Anterior cingulate cortex (tissue), 58 donors: ENCODE data around the gene SKA1.

Source experiments
- DNase-seq, 58 donors: peaks; one replicate each; lab custom pipeline; 2025; lab: John Stamatoyannopoulos, UW

Gene SKA1, protein sequence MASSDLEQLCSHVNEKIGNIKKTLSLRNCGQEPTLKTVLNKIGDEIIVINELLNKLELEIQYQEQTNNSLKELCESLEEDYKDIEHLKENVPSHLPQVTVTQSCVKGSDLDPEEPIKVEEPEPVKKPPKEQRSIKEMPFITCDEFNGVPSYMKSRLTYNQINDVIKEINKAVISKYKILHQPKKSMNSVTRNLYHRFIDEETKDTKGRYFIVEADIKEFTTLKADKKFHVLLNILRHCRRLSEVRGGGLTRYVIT

GRCh38 chr18:50374753-50375391 is at the start of gene SKA1:
Gene SKA1 (plus strand): TSS chr18:50375046. CDS start chr18:50375831, 785 bp downstream.
- DNase-seq = peak; percentile 46 to 95 (median 89)

DNA sequence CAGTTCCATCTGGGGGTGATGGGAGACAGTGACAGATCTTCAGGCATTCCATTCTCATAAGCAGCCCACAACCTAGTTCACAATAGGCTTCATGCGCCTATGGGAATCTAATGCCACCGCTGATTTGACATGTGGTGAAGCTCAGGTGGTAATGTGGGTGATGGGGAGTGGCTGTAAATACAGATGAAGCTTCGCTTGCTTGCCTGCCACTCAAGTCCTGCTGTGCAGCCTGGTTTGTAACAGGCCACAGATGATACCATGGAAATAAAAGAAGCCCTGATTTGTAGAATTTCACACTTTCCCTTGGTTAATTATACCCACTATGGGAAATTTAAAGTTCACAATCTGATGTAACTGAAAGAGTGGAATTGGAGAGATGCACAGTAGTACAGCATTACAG is 46.9 kb upstream of the SKA1 start:
- DNase-seq = no peak

DNA sequence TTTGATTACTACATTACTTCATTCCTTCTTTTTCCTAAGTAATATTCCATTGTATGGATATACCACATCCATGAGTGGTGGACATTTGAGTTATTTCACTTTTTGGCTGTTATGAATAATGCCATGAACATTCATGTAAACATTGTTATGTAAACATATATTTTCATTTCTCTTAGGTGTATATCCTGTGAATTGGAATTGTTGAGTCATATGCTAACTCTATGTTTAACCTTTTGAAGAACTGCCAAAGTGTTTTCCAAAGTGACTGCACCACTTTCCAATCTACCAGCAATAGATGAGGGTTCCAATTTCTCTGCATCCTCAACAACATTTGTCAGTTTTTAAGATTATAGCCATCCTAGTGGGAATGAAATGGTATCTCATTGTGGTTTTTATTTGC is 44.7 kb upstream of the SKA1 start:
- no peak for DNase-seq

- DNase-seq = no peak
Measured at GRCh38 chr18:50331691-50332090, 43.2 kb upstream of the SKA1 start.

DNA sequence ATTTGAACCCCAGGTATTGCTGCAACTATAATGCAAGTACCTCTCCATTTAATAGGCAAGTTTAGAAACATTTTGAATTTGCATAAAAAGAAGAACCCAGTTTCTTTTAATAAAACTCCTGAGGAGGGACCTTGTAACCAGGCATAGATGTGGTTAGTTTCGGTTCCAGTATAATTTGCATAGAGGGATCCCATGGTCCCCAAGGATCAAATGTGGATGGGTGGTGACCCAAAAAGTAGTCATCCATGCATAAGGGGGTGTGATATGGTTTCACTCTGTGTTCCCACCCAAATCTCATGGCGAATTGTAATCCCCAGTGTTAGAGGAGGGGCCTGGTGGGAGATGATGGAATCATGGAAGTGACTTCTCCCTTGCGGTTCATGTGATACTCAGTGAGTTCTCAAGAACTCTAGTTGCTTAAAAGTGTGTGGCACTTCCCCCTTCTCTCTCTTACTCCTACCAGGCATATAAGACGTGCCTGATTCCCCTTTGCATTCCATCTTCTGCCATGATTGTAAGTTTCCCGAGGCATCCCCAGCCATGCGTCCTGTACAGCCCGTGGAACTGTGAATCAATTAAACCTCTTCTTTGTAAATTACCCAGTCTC is 40.2 kb upstream of the SKA1 start:
- DNase-seq = no peak

- DNase-seq = no peak
Measured at GRCh38 chr18:50338122-50338521, 36.7 kb upstream of the SKA1 start.

DNA sequence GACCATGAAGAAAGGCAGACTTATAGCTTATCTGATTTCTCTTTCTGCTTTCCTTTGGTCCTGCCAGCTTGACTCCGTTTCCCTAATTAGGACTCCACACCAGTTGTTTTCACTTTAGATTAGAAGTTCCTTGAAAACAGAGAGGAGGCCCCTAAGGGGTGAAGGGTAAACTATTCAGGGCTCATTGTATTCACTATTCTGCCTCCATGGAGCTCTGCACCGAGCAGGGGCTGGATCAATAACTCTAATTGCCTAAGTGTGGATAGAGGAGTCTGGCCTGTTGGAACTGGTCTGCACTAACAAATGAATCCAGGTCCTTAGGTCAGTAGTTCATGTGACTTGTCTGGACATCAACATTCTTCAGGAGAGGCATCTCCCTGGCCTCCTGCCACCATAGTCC is 36.1 kb upstream of the SKA1 start:
- no peak for DNase-seq

GRCh38 chr18:50340078-50340477 is 34.8 kb upstream of the SKA1 start:
- no peak for DNase-seq

DNA sequence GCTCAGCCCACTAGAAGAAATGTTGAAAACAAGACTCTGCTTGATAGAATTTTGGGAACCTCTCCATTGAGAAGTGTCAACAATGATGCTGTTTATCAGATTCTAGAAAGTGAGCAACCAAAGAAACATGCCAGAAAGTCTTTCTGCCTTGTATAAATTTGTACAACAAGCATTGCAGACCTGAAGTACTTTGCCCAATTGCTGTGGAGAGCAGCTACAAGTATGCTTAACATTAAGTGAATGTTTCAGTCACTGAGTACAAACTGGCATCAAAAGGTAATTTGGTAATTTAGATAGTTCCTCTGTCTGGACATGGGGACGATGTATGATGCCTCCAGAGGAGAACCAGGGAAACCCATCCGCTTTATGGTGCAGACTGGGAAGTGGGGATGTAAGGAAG is 33.4 kb upstream of the SKA1 start:
- DNase-seq = no peak

- DNase-seq = no peak
Measured at GRCh38 chr18:50350699-50351098, 24.1 kb upstream of the SKA1 start.

DNA sequence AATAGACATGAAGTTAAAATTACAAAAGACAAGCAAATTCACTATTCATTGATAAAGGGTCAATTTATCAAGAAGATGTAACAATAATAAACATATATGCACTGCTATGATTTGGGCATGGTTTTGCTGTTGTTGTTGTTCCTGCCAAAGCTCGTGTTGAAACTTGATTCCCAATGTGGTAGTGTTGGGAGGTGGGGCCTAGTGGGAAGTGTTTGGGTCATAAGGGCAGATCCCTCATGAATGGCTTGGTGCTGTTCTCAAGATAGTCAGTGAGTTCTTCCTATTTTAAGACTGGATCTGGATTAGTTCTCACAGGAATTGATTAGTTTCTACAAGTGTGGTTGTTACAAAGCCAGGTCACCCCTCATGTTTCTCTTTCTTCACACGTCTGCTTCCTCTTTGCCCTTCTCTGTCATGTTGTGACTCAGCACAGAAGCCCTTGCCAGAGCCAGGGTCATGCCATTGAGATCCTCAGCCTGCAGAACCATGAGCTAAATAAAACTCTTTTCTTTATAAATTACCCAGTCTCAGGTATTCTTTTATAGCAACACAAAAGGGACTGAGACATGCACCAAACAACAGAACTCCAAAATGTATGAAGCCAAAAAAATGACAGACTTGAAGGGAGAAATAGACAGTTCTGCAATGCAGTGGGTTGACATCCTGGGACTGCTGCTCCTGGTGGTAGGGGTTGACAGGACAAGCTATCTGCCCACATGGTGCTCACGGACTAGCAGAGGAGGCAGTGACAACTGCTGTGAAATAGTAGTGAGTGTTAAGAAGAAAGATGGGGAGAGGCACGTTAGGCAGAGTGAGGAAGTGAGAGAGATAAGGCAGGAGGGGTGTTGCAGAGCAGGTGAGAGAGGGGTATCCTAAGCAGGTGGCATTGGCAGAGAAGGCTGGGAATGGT is 18.6 kb upstream of the SKA1 start:
- no peak for DNase-seq

DNA sequence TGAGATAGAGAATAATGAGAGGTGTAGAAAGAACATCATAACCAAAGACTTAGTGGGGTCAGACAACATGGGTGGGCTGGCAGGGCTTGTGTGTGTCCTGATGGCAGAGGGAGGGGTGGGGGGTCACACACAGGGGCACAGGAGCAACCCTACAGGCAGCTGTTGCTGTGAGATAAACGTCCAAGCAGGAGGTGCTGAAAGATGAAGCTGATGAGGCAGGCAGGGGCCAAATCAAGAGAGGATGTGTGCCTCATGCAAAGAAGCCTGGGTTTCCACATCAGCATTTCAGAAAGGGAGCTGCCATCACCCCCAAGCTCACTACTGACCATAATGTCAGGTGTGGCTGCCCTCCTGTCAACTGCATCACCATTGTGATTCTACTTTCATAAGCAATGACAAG is 16.0 kb upstream of the SKA1 start:
- no peak for DNase-seq

GRCh38 chr18:50359806-50360205 is 15.0 kb upstream of the SKA1 start:
- no peak for DNase-seq

- no peak for DNase-seq
Measured at GRCh38 chr18:50360611-50361010, 14.2 kb upstream of the SKA1 start.

- DNase-seq = no peak
Measured at GRCh38 chr18:50369672-50370071, 5.2 kb upstream of the SKA1 start.

GRCh38 chr18:50372743-50373142 is 2.1 kb upstream of the SKA1 start:
- no peak for DNase-seq

GRCh38 chr18:50373561-50374219 is 1.2 kb upstream of the SKA1 start:
- no peak for DNase-seq

DNA sequence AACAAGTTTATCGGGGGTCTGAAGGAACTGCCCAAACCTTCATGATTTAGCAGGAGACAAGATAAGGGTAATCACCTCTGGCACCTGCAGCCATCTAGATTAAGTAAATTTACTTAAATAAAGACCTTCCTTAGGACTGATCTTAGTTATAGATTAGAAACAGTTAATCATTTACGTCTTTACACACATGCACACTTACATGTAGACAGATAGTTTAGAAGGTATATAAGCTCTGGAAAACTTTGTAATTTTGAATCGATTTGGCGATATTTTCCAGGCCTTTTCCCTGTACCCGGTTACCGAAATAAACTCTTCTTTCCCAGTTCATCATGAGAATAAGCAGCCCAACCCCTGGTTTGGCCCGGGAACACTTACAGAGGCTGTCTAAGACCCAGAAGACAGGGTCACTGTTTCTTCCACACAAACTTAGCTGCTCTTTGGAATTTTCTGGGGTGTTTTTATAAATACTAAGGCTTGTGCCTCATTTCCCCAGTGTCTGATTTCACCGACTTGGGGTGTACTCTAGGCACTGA is 560 bp upstream of the SKA1 start:
- no peak for DNase-seq

DNA sequence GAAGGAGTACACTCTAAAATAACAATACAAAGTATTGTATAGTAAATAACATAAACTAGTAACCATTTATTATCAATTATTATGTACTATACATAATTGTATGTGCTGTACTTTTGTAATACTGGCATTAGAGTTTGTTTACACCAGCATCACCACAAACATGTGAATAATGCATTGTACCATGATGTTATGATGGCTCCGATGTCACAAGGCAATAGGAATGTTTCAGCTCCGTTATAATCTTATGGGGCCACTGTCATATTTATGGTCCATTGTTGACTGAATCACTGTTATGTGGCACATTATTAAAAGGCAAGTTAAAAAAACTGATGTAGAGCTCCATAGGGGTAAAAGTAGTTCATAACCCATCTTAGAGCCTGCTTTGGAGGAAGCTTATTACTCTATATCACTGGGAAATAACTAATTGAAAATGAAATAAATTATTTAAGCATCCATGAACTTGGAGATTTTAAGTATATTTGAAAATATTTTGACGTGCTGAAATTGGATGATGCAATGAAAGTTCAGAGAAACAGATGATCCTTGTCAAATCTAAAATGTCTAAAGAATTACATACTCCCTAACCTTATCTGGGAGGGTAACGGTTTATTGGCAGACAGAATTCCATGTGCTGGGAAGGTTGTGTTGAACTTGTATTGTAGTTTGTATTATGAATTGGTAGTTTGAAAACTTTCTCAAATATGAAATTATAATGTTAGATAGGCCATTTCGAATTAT is 2.4 kb downstream of the SKA1 start:
- DNase-seq = no peak

DNA sequence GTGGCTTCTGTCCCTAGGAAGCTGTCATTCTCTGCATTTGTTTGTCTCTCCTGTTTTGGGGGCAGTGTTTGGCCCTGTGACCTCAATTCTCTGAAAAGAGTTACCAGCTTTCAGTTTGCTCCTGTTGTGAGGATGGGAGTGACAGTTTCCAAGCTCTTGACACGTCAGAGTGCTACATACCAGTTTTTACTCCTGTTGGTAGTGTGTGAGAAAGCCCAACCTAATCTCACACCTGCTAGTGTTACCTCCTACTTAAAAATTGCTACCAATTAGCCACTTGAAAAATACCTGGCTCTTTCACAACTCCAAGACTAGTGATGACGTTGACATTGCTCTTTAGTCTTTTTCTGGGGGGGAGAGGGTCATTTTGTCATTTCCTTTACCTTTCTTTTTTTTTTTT is 14.1 kb downstream of the SKA1 start:
- DNase-seq = no peak
